PC-9 (cell line): ENCODE results near the gene POU2F3. TPM values are rescaled to one million over a fixed set of nuclear protein-coding genes. Genes with fewer than 3 reads are reported as not detected.

ENCODE experiments used
- BruUV-seq: library from RNA; stranded (reverse); fragments of 400-500 nt; replicated peaks from 2 replicates; lab custom pipeline; 2021; lab: Mats Ljungman, UMichigan
- CTCF ChIA-PET: fragments of 300-600 bp; sonication (Branson Sonifier 250); formaldehyde crosslinking; loops from one replicate; lab custom pipeline; 2022; ENCODE audit warnings: antibody characterized with exemption; lab: Charles Lee
- POLR2A ChIA-PET: fragments of 300-600 bp; sonication (Branson Sonifier 250); formaldehyde crosslinking; loops from one replicate; lab custom pipeline; 2022; ENCODE audit warnings: antibody characterized with exemption; ENCODE audit not compliant: unreplicated experiment; lab: Charles Lee
- DNase-seq, 2 experiments: peaks; one replicate each; pipeline versions ENCODE4 v3.0.0 to v3.0.0-alpha.2; 2015 to 2022; ENCODE audit warnings: mixed read lengths in 1 of 2
- H2AFZ ChIP-seq: fragments of 200-600 bp; sonication (generic); 2 replicates; pipeline ENCODE4 v1.8.1; 2017; ENCODE audit warnings: antibody characterized with exemption
- H3F3A ChIP-seq: fragments of 200-600 bp; sonication (generic); 2 replicates; pipeline ENCODE4 v1.8.1; 2017; ENCODE audit warnings: antibody characterized with exemption, mild to moderate bottlenecking, low read depth; ENCODE audit not compliant: insufficient read depth
- H3K27ac ChIP-seq: fragments of 200-600 bp; sonication (generic); 2 replicates; pipeline ENCODE4 v1.6.1; 2016; ENCODE audit warnings: mixed run types
- H3K27me3 ChIP-seq: fragments of 200-600 bp; sonication (generic); 2 replicates; pipeline ENCODE4 v1.6.1; 2016; ENCODE audit warnings: low read depth, mixed run types; ENCODE audit not compliant: insufficient read depth
- H3K36me3 ChIP-seq: fragments of 200-600 bp; sonication (generic); 2 replicates; pipeline ENCODE4 v1.6.1; 2016; ENCODE audit warnings: low read depth, mixed run types
- H3K4me1 ChIP-seq: fragments of 200-600 bp; sonication (generic); replicated peaks from 2 replicates; pipeline ENCODE4 v1.6.1; 2016; ENCODE audit warnings: mixed run types; ENCODE audit not compliant: insufficient read depth
- H3K4me2 ChIP-seq: fragments of 200-600 bp; sonication (generic); 2 replicates; pipeline ENCODE4 v1.6.1; 2017; ENCODE audit warnings: mixed run types
- H3K4me3 ChIP-seq: fragments of 200-600 bp; sonication (generic); 2 replicates; pipeline ENCODE4 v1.6.1; 2016; ENCODE audit warnings: mixed run types
- H3K79me2 ChIP-seq: fragments of 200-600 bp; sonication (generic); 2 replicates; pipeline ENCODE4 v1.6.1; 2017; ENCODE audit warnings: low read depth, mixed run types
- H3K9me2 ChIP-seq: fragments of 200-600 bp; sonication (generic); 2 replicates; pipeline ENCODE4 v1.8.1; 2017; ENCODE audit warnings: mild to moderate bottlenecking; ENCODE audit not compliant: insufficient read depth
- H3K9me3 ChIP-seq: fragments of 200-600 bp; sonication (generic); 2 replicates; pipeline ENCODE4 v1.8.1; 2016; ENCODE audit warnings: low read depth; ENCODE audit not compliant: insufficient read depth
- H4K20me1 ChIP-seq: fragments of 200-600 bp; sonication (generic); 2 replicates; pipeline ENCODE4 v1.8.1; 2017; ENCODE audit not compliant: insufficient read depth
- EZH2 ChIP-seq: fragments of 200-600 bp; sonication (generic); IDR thresholded peaks from 2 replicates; pipeline ENCODE4 v1.8.0; 2017; ENCODE audit warnings: antibody characterized with exemption, low read depth
- intact Hi-C: fragments of 100-400 bp; cut with micrococcal nuclease; formaldehyde crosslinking; loops from one replicate; pipeline ENCODE4 v1.10.0; 2022; ENCODE audit not compliant: unreplicated experiment
- total RNA-seq: library from RNA; stranded (reverse); gene quantifications from 2 replicates; pipeline ENCODE4 v1.2.3, GENCODE V29; 2021
- TF ChIP-seq, protein P1 (sequence below): fragments of 200-600 bp; sonication (generic); conservative IDR thresholded peaks from 2 replicates; pipeline ENCODE4 v1.6.1; 2017; ENCODE audit warnings: mixed run types, antibody characterized with exemption, mild to moderate bottlenecking, moderate library complexity

POU2F3 gene
- total RNA-seq, 1 experiment from 2014 or later, result 2.9 TPM

DNA sequence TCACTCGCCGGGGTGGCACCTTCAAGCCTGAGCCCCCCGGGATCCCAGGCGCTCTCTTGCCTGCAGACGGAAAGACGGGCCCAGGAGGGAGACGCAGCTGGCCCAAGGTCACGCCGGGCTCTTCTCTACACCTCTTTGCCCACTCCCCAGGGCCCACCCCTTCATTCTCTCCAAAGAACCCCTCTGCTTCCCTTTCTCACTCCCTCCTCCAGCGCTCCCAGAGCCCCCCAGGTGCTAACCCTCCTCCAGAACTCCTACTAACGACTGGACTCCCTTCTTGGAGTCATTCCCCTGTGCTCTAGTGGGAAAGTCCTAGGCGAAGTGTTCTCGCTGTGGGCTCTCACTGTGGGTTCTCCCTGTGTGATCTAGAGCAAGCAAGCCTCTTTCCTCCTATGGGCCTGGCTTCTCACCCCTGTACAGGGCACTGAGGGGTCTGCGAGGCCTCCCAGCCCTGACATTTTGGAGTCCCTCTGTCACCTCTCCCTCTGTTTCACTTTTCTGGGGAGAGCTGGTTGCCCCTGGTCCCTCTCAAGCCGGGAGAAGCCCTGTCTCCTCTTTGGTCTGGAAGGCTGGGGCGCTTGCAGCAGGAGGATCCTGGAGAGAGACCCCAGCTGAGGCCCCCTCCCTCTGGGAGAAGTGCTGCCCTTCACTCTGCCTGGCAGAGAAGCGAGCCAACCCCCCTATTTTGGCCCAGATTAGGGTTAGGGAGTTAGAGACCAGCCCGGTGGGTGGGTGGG, 28.2 kb upstream of the POU2F3 start:
- CTCF ChIA-PET, result no interaction called here

GRCh38 chr11:120212259-120212878, 27.6 kb upstream of the POU2F3 start:
- peak overlapping the region; percentile 80 for H3K27ac ChIP-seq
- H3K79me2 ChIP-seq, result peaks cover 70% of the 10 kb centered on the region
- H2AFZ ChIP-seq, result no peak overlapping the region
- no peak for DNase-seq
- H3K9me3 ChIP-seq, result no peaks in the 10 kb centered on the region
- H3K27me3 ChIP-seq, result no peaks in the 10 kb centered on the region
- H4K20me1 ChIP-seq, result no peaks in the 10 kb centered on the region; the same call in 1 of the 2 replicates
- peaks cover 16% of the 10 kb centered on the region for H3K36me3 ChIP-seq
- POLR2A ChIA-PET, result interaction anchor here (0.5 to 0.6 kb wide), 3 partner anchors 23 to 88 kb away, joined by 3 to 7 read pairs (median 6); partner anchors contain the start of gene TRIM29
- intact Hi-C loops, result loop anchor here (5.0 kb wide), 2 partner anchors 40 to 90 kb away; no protein-coding TSS in a partner anchor
- CTCF ChIA-PET, result interaction anchor here (1.0 kb wide), 1 partner anchor 104 kb away, joined by 15 read pairs; no protein-coding TSS in a partner anchor
- peak overlapping the region; percentile 98 for H3K4me2 ChIP-seq
- H3K4me1 ChIP-seq, result peaks cover 70% of the 10 kb centered on the region
- peaks cover 64% of the 10 kb centered on the region for H3F3A ChIP-seq
- TF ChIP-seq, protein P1, sequence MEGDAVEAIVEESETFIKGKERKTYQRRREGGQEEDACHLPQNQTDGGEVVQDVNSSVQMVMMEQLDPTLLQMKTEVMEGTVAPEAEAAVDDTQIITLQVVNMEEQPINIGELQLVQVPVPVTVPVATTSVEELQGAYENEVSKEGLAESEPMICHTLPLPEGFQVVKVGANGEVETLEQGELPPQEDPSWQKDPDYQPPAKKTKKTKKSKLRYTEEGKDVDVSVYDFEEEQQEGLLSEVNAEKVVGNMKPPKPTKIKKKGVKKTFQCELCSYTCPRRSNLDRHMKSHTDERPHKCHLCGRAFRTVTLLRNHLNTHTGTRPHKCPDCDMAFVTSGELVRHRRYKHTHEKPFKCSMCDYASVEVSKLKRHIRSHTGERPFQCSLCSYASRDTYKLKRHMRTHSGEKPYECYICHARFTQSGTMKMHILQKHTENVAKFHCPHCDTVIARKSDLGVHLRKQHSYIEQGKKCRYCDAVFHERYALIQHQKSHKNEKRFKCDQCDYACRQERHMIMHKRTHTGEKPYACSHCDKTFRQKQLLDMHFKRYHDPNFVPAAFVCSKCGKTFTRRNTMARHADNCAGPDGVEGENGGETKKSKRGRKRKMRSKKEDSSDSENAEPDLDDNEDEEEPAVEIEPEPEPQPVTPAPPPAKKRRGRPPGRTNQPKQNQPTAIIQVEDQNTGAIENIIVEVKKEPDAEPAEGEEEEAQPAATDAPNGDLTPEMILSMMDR, result no peak
- TF ChIP-seq EZH2, result no peak
- BruUV-seq, result no TSS peak
- peak overlapping the region; percentile 99 for H3K4me3 ChIP-seq
- H3K9me2 ChIP-seq, result no peaks in the 10 kb centered on the region

More for the DNA sequence above, 28.2 kb upstream of the POU2F3 start:
- Histone ChIP-seq H3K4me2 (peak overlapping the region; percentile 98), H4K20me1 (no peaks in the 10 kb centered on the region; the same call in 1 of the 2 replicates), H3K27me3 (no peaks in the 10 kb centered on the region), H3K36me3 (peaks cover 16% of the 10 kb centered on the region), H3K79me2 (peaks cover 64% of the 10 kb centered on the region), H3F3A (peaks cover 64% of the 10 kb centered on the region), H3K4me1 (peaks cover 70% of the 10 kb centered on the region), H2AFZ (no peak overlapping the region), H3K9me3 (no peaks in the 10 kb centered on the region), H3K9me2 (no peaks in the 10 kb centered on the region), H3K4me3 (peak overlapping the region; percentile 99), H3K27ac (peak overlapping the region; percentile 80)
- no peak for TF ChIP-seq EZH2
- TF ChIP-seq, protein P1, result no peak
- intact Hi-C loops, result loop anchor here (5.0 kb wide), 2 partner anchors 39 to 89 kb away; no protein-coding TSS in a partner anchor
- TSS peak; percentile 47 for BruUV-seq
- POLR2A ChIA-PET, result interaction anchor here (0.5 to 0.6 kb wide), 3 partner anchors 22 to 87 kb away, joined by 3 to 7 read pairs (median 6); partner anchors contain the start of gene TRIM29
- DNase-seq, result no peak

GRCh38 chr11:120212926-120213325, 27.0 kb upstream of the POU2F3 start:
- no peaks in the 10 kb centered on the region for H3K9me2 ChIP-seq
- H3K27ac ChIP-seq, result peak overlapping the region; percentile 80
- H3K79me2 ChIP-seq, result peaks cover 76% of the 10 kb centered on the region
- H3F3A ChIP-seq, result peaks cover 58% of the 10 kb centered on the region
- H3K36me3 ChIP-seq, result peaks cover 16% of the 10 kb centered on the region
- DNase-seq, result peak in 1 of 2 experiments; percentile 69
- ChIA-PET POLR2A (interaction anchor here (0.5 kb wide), 1 partner anchor 1145 kb away, joined by 9 read pairs; the partner anchor contains the start of gene VPS11), CTCF (interaction anchor here (1.0 kb wide), 1 partner anchor 105 kb away, joined by 15 read pairs; no protein-coding TSS in a partner anchor)
- peaks cover 5% of the 10 kb centered on the region; the same call in 1 of the 2 replicates for H4K20me1 ChIP-seq
- TF ChIP-seq, protein P1, result no peak
- TF ChIP-seq EZH2, result no peak
- peak overlapping the region; percentile 98 for H3K4me2 ChIP-seq
- no peaks in the 10 kb centered on the region for H3K9me3 ChIP-seq
- peaks cover 64% of the 10 kb centered on the region for H3K4me1 ChIP-seq
- no peak overlapping the region for H2AFZ ChIP-seq
- no TSS peak for BruUV-seq
- H3K4me3 ChIP-seq, result peak overlapping the region; percentile 99
- no peaks in the 10 kb centered on the region for H3K27me3 ChIP-seq
- intact Hi-C loops, result loop anchor here (5.0 kb wide), 2 partner anchors 41 to 91 kb away; no protein-coding TSS in a partner anchor
